Gastrocnemius medialis (tissue), 4 donors: ENCODE measurements around the gene CPN2. TPM values are rescaled to one million over a fixed set of nuclear protein-coding genes. Genes with fewer than 3 reads are reported as not detected.

Experiments used
- ATAC-seq, 2 donors: fragments of 150-250 bp; one replicate each; pipeline ENCODE4 v1.9.1; 2016
- DNase-seq, 2 donors: peaks; one replicate each; pipeline ENCODE4 v3.0.0-alpha.2; 2019
- H3K27ac ChIP-seq, 4 donors: fragments of 200-600 bp; sonication (generic); 1 replicate in 1 of 4; 2 replicates in 3 of 4; pipeline ENCODE4 v1.5.1; 2016 to 2018; ENCODE audit warnings: mild to moderate bottlenecking in 2 of 4, moderate library complexity in 1 of 4
- H3K27me3 ChIP-seq, 3 donors: fragments of 200-600 bp; sonication (generic) in 2 of 3; 1 replicate in 1 of 3; 2 replicates in 2 of 3; pipeline versions ENCODE4 v1.5.1 to v1.6.0; 2016 to 2019; ENCODE audit warnings: mild to moderate bottlenecking in 1 of 3, moderate library complexity in 1 of 3
- H3K36me3 ChIP-seq, 2 donors: fragments of 200-600 bp; sonication (generic) in 1 of 2; one replicate each; pipeline ENCODE4 v1.5.1; 2017 to 2018
- H3K4me1 ChIP-seq, 2 donors: fragments of 200-600 bp; sonication (generic) in 1 of 2; one replicate each; pipeline ENCODE4 v1.5.1; 2016 to 2017; ENCODE audit warnings: mild to moderate bottlenecking in 2 of 2
- H3K4me3 ChIP-seq, 4 donors: fragments of 200-600 bp; sonication (generic) in 3 of 4; 1 replicate in 1 of 4; 2 replicates in 3 of 4; pipeline ENCODE4 v1.5.1; 2016 to 2019; ENCODE audit warnings: mild to moderate bottlenecking in 2 of 4
- H3K9me3 ChIP-seq, 3 donors: fragments of 200-600 bp; sonication (generic) in 2 of 3; 1 replicate in 1 of 3; 2 replicates in 2 of 3; pipeline ENCODE4 v1.5.1; 2016 to 2019
- CTCF ChIP-seq, 5 experiments: fragments of 450-650 bp in 3 of 5; fragments of 200-600 bp in 2 of 5; sonication (generic) in 2 of 5; IDR thresholded peaks in 4 of 5; conservative IDR thresholded peaks in 1 of 5; 1 replicate in 4 of 5; 2 replicates in 1 of 5; pipeline ENCODE4 v1.5.1; 2016 to 2019; ENCODE audit warnings: antibody characterized with exemption in 5 of 5, mild to moderate bottlenecking in 3 of 5, moderate library complexity in 3 of 5
- POLR2A ChIP-seq, 2 donors: fragments of 450-650 bp; IDR thresholded peaks; one replicate each; pipeline ENCODE4 v1.6.1; 2017; ENCODE audit warnings: antibody characterized with exemption in 2 of 2, mild to moderate bottlenecking in 2 of 2, moderate library complexity in 2 of 2
- in situ Hi-C, 4 donors: fragments of 200-750 bp; cut with MboI; loops; one replicate each; pipeline versions ENCODE4 v1.15.0 to v1.8.0; 2017; ENCODE audit warnings: low sequenced_read_pairs in 4 of 4
- intact Hi-C: fragments of 100-400 bp; cut with DNase I; formaldehyde crosslinking; loops from one replicate; pipeline ENCODE4 v1.15.1; 2023; ENCODE audit warnings: low total_unique reads
- total RNA-seq, 4 donors: library from RNA; depleted of rRNA; stranded (reverse); fragments of >200 nt; gene quantifications; one replicate each; pipeline versions ENCODE4 v1.1.0 to v1.2.3, GENCODE V29; 2016

CPN2 gene
- total RNA-seq, 4 donors from 2014 or later, result 0.46 to 1.1 TPM; not detected in 2

- TF ChIP-seq POLR2A (IDR thresholded peaks at IDR 0.05), result no peak
- no peak for TF ChIP-seq CTCF (IDR thresholded peaks at IDR 0.05 in 4 of 5, conservative IDR thresholded peaks at IDR 0.05 in 1 of 5)
- intact Hi-C loops (no loop called here), in situ Hi-C loops (no loop called here)
- no peak overlapping the region for H3K4me3 ChIP-seq
- no peaks in the 10 kb centered on the region for H3K4me1 ChIP-seq
- no peaks in the 10 kb centered on the region for H3K36me3 ChIP-seq
- no peak overlapping the region for H3K27ac ChIP-seq
- DNase-seq, result no peak
- H3K9me3 ChIP-seq, result no peaks in the 10 kb centered on the region
- no peak for ATAC-seq
- H3K27me3 ChIP-seq, result peaks cover 0 to 5% (median 0%) of the 10 kb centered on the region in 3 donors
Observed at GRCh38 chr3:194306771-194307640, 44.1 kb downstream of the CPN2 start.

- H3K9me3 ChIP-seq, result no peaks in the 10 kb centered on the region
- in situ Hi-C loops, result no loop called here
- ATAC-seq (no peak), DNase-seq (no peak)
- no peak overlapping the region for H3K27ac ChIP-seq
- peaks cover 0 to 5% (median 0%) of the 10 kb centered on the region in 3 donors for H3K27me3 ChIP-seq
- H3K36me3 ChIP-seq, result no peaks in the 10 kb centered on the region
- intact Hi-C loops, result no loop called here
- H3K4me3 ChIP-seq, result no peak overlapping the region
- H3K4me1 ChIP-seq, result no peaks in the 10 kb centered on the region
- TF ChIP-seq POLR2A (IDR thresholded peaks at IDR 0.05) (no peak), CTCF (IDR thresholded peaks at IDR 0.05 in 4 of 5, conservative IDR thresholded peaks at IDR 0.05 in 1 of 5) (no peak)
Observed at GRCh38 chr3:194306109-194306686, 44.9 kb downstream of the CPN2 start.

- Histone ChIP-seq H3K9me3 (no peaks in the 10 kb centered on the region), H3K36me3 (no peaks in the 10 kb centered on the region), H3K27me3 (peaks cover 0 to 5% (median 0%) of the 10 kb centered on the region in 3 donors), H3K4me3 (no peak overlapping the region), H3K27ac (no peak overlapping the region), H3K4me1 (peaks cover 0 to 5% of the 10 kb centered on the region in 2 donors)
- intact Hi-C loops (no loop called here), in situ Hi-C loops (no loop called here)
- TF ChIP-seq CTCF (IDR thresholded peaks at IDR 0.05 in 4 of 5, conservative IDR thresholded peaks at IDR 0.05 in 1 of 5) (no peak), POLR2A (IDR thresholded peaks at IDR 0.05) (no peak)
- no peak for ATAC-seq
- DNase-seq, result no peak
Observed at GRCh38 chr3:194305356-194306108, 45.6 kb downstream of the CPN2 start.

- peaks cover 0 to 6% of the 10 kb centered on the region in 2 donors for H3K4me1 ChIP-seq
- no peak overlapping the region for H3K27ac ChIP-seq
- in situ Hi-C loops, result no loop called here
- ATAC-seq (no peak), DNase-seq (no peak)
- TF ChIP-seq CTCF (IDR thresholded peaks at IDR 0.05 in 4 of 5, conservative IDR thresholded peaks at IDR 0.05 in 1 of 5), result no peak
- no peak for TF ChIP-seq POLR2A (IDR thresholded peaks at IDR 0.05)
- H3K4me3 ChIP-seq, result no peak overlapping the region
- H3K27me3 ChIP-seq, result peaks cover 0 to 5% (median 0%) of the 10 kb centered on the region in 3 donors
- intact Hi-C loops, result no loop called here
- no peaks in the 10 kb centered on the region for H3K36me3 ChIP-seq
- H3K9me3 ChIP-seq, result no peaks in the 10 kb centered on the region
Observed at GRCh38 chr3:194304186-194304917, 46.8 kb downstream of the CPN2 start.
